ENCODE data around the gene GPATCH4. TPM values are rescaled to one million over a fixed set of nuclear protein-coding genes. Genes with fewer than 3 reads are reported as not detected.

GPATCH4 gene
- total RNA-seq, 1 experiment from 2014 or later = 39.4 TPM

- DNase-seq (ENCODE audit: low read depth, low spot score) = no peak
- no peaks in the 10 kb centered on the region for H3K9me3 ChIP-seq (ENCODE audit: control insufficient read depth in 1 of 2, insufficient read depth in 1 of 2, low read depth in 1 of 2, low read length in 2 of 2)
- intact Hi-C loops (cut with micrococcal nuclease) = no loop called here
- POLR2A ChIA-PET = no interaction called here
- TF ChIP-seq POLR2A (IDR thresholded peaks at IDR 0.05; ENCODE audit: borderline replicate concordance, extremely low read depth, insufficient read depth, insufficient read length) (no peak), ZNF274 (IDR thresholded peaks at IDR 0.05; ENCODE audit: low read depth, low read length) (no peak), FOSL1 (IDR thresholded peaks at IDR 0.05; ENCODE audit: low read depth) (no peak), EZH2phosphoT487 (IDR thresholded peaks at IDR 0.05; ENCODE audit: borderline replicate concordance) (no peak), EZH2 (IDR thresholded peaks at IDR 0.05) (no peak), TCF7L2 (IDR thresholded peaks at IDR 0.05; ENCODE audit: borderline replicate concordance, extremely low read depth, insufficient read depth, insufficient read length) (no peak), SIN3A (IDR thresholded peaks at IDR 0.05; ENCODE audit: low read depth) (no peak), ZFX (IDR thresholded peaks at IDR 0.05) (no peak), JUND (IDR thresholded peaks at IDR 0.05) (no peak), YY1 (IDR thresholded peaks at IDR 0.05; ENCODE audit: extremely low read depth, insufficient replicate concordance, low read depth, low read length) (no peak), CBX3 (IDR thresholded peaks at IDR 0.05; ENCODE audit: low read depth) (no peak), SP1 (IDR thresholded peaks at IDR 0.05; ENCODE audit: low read depth) (no peak)
- TF ChIP-seq, protein P1, sequence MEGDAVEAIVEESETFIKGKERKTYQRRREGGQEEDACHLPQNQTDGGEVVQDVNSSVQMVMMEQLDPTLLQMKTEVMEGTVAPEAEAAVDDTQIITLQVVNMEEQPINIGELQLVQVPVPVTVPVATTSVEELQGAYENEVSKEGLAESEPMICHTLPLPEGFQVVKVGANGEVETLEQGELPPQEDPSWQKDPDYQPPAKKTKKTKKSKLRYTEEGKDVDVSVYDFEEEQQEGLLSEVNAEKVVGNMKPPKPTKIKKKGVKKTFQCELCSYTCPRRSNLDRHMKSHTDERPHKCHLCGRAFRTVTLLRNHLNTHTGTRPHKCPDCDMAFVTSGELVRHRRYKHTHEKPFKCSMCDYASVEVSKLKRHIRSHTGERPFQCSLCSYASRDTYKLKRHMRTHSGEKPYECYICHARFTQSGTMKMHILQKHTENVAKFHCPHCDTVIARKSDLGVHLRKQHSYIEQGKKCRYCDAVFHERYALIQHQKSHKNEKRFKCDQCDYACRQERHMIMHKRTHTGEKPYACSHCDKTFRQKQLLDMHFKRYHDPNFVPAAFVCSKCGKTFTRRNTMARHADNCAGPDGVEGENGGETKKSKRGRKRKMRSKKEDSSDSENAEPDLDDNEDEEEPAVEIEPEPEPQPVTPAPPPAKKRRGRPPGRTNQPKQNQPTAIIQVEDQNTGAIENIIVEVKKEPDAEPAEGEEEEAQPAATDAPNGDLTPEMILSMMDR (IDR thresholded peaks at IDR 0.05 in 2 of 3, conservative IDR thresholded peaks at IDR 0.05 in 1 of 3; ENCODE audit: borderline replicate concordance in 1 of 3, insufficient read depth in 1 of 3, low read depth in 2 of 3, low read length in 2 of 3) = no peak
- TF ChIP-seq, protein P2, sequence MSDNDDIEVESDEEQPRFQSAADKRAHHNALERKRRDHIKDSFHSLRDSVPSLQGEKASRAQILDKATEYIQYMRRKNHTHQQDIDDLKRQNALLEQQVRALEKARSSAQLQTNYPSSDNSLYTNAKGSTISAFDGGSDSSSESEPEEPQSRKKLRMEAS (IDR thresholded peaks at IDR 0.05) = no peak
- no peak overlapping the region for H2AFZ ChIP-seq (ENCODE audit: low read depth, low read length, poor library complexity, severe bottlenecking)
- H3K79me2 ChIP-seq (ENCODE audit: insufficient read depth, low read length) = no peaks in the 10 kb centered on the region
- CTCF ChIA-PET = no interaction called here
- H3K9me2 ChIP-seq (ENCODE audit: insufficient read depth) = no peaks in the 10 kb centered on the region
- no peak for ATAC-seq
- peaks cover 15 to 26% of the 10 kb centered on the region in 2 experiments; a peak in 3 of 4 replicates for H3K36me3 ChIP-seq (ENCODE audit: control insufficient read depth in 1 of 2, insufficient read depth in 2 of 2, low read length in 2 of 2)
- no peak overlapping the region for H3K4me2 ChIP-seq (ENCODE audit: low read length)
- no peak overlapping the region for H3K9ac ChIP-seq (ENCODE audit: low read length)
- H3K4me1 ChIP-seq (ENCODE audit: control insufficient read depth in 1 of 2, insufficient read depth in 2 of 2, low read length in 2 of 2) = peaks cover 0 to 17% of the 10 kb centered on the region in 2 experiments; a peak in 2 of 4 replicates
- H4K20me1 ChIP-seq (ENCODE audit: insufficient read depth) = no peaks in the 10 kb centered on the region
- H3K4me3 ChIP-seq (replicated peaks in 1 of 2; ENCODE audit: low read depth in 1 of 2, low read length in 2 of 2) = no peak overlapping the region
- H3K27ac ChIP-seq (ENCODE audit: low read depth, low read length) = no peak overlapping the region
- no TSS peak for BruUV-seq (replicated peaks)
- no peaks in the 10 kb centered on the region for H3K27me3 ChIP-seq (ENCODE audit: insufficient read depth, low read length)
- RAD21 ChIA-PET (ENCODE audit: low non-redundant PET in 1 of 2, low total read pairs in 2 of 2, uncharacterized antibody in 2 of 2, unreplicated experiment in 2 of 2) = no interaction called here
Observed at GRCh38 chr1:156555715-156556114, 45.6 kb downstream of the GPATCH4 start.

Measured in HCT116 (cell line).